ENCODE data around the gene LIPN.
A peak's percentile ranks its signal among the peaks of the same experiment; 100 is the strongest.

Gene LIPN

DNA sequence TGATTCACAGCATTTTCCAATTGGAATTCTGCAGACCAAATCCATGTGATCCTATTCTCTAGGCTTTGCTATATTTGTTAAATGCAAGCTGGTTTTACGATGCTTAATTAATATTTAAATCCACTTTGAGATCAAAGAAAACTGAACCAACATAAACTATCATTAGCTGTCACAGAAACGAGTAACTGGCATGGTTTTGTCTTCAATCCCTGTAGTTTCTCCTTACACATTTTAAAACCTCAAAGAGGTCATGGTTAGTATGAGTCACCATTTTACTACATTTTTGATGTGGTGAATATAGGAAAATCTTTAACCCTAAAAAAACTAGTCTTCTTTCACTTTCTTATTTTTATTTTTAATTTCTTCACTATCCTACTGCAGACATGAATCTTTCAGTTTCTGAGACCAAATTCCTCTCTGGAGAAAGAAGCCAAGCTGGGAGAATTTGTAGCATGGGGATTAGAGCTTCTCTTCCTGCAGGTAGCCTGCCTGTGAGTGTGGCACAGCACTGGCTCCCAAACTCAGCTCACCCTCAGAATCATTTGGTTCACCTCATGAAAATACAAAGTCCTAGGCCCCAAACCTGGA lies 34.0 kb downstream of the LIPN start:
- TF ChIP-seq, protein P1, sequence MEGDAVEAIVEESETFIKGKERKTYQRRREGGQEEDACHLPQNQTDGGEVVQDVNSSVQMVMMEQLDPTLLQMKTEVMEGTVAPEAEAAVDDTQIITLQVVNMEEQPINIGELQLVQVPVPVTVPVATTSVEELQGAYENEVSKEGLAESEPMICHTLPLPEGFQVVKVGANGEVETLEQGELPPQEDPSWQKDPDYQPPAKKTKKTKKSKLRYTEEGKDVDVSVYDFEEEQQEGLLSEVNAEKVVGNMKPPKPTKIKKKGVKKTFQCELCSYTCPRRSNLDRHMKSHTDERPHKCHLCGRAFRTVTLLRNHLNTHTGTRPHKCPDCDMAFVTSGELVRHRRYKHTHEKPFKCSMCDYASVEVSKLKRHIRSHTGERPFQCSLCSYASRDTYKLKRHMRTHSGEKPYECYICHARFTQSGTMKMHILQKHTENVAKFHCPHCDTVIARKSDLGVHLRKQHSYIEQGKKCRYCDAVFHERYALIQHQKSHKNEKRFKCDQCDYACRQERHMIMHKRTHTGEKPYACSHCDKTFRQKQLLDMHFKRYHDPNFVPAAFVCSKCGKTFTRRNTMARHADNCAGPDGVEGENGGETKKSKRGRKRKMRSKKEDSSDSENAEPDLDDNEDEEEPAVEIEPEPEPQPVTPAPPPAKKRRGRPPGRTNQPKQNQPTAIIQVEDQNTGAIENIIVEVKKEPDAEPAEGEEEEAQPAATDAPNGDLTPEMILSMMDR (IDR thresholded peaks at IDR 0.05; ENCODE audit: extremely low read depth, missing control alignments) = no peak
- peak; percentile 39 for DNase-seq (ENCODE audit: low spot score)

DNA sequence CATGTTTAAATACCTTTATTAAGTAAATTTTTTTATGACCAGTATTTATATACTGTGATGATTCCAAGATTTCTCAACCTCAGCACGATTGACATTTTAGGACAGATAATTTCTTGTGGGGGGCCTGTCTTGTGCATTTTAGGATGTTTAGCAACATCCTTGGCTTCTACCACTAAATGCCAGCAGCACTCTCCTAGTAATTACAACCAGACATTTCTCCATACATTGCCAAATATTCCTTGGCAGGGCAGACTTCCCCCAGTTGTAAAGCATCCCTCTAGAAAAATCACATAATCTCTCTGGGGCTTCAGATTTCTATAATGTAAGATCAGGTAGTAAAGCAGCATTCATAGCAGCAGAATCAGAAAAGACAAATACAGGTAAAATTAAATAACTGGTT lies 34.9 kb downstream of the LIPN start:
- DNase-seq (ENCODE audit: low spot score) = no peak
- TF ChIP-seq, protein P1 (IDR thresholded peaks at IDR 0.05; ENCODE audit: extremely low read depth, missing control alignments) = no peak

DNA sequence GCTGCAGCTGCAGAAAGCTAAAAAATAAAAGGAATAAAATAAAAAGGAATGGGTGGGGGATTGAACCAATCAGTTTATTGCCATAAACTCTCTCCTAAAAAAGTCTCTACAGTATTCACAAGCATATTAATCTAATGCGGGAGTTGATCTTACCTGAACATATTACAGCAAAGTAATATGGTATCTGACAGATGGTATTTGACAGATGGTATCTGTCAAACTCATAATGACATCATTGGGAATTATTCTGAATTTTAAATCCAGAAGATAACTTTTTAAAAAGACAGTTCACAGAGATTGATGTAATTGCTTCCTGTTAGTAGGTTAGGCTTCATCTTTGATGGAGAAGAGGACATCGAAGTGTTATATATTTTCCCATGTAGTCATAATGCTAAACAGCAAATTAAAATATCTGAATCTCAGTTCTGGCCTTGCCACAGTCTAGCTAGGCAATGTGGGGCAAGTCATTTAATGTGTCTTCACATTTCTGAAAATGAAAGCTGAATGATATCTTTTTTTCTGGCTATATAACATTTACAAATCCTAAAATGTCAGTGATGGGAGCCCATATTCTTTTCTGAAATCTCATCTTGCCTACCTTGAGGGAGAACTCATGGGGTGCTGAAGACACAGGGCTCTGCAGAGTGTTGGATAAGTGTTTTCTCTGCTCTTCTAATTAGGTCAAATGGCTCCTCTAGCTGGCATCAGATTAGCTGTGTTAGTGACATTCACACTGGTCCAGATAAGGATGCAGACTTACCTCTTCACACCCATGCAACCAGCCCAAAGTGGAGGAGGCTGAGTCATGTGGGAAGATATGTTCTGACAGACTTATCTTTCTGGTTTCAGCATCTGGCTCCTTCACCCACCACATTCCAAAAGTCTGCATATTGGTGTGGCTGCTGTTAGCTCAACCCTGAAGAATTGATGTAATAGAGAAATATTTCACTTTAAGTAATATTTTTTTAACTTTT lies 40.6 kb downstream of the LIPN start:
- TF ChIP-seq, protein P1 (IDR thresholded peaks at IDR 0.05; ENCODE audit: extremely low read depth, missing control alignments) = no peak
- no peak for DNase-seq (ENCODE audit: low spot score)

DNA sequence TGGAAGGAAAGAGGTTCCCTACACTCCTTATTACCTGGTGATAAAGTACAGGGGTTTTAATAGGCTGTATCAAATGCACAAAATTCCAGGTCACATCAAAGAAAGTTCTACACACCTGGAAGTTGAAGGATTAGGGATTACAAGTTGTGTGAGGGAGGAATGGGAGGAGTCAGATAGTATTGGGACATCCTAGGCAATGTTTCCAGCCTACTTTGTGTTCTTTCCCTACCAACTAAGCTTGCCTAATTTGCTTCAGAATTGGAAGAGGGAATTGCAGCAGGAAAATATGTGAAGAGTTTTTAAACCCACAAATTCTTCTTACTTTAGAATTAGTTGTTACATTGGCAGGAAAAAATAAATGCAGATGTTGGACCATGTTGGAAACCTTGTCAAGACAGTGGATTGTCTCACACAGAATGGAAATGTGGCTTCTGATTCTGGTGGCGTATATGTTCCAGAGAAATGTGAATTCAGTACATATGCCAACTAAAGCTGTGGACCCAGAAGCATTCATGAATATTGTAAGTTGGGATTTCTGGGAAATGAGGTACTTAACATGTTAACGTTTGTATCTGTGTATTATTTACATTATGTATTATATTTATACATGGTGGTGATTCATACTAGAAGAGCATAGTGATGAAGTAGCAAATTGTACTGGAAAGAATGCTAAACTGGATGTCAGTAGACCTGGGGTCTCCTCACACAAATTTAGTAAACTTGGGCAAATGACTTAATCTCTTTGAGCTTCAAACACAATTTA lies 42.9 kb downstream of the LIPN start, which contains the start of gene LIPM:
TSS of gene LIPM (plus strand) at position 208 of the 763 bp plus-strand sequence. CDS start at position 375, 167 bp downstream.
- TF ChIP-seq, protein P1 (IDR thresholded peaks at IDR 0.05; ENCODE audit: extremely low read depth, missing control alignments) = no peak
- DNase-seq (ENCODE audit: low spot score) = no peak

DNA sequence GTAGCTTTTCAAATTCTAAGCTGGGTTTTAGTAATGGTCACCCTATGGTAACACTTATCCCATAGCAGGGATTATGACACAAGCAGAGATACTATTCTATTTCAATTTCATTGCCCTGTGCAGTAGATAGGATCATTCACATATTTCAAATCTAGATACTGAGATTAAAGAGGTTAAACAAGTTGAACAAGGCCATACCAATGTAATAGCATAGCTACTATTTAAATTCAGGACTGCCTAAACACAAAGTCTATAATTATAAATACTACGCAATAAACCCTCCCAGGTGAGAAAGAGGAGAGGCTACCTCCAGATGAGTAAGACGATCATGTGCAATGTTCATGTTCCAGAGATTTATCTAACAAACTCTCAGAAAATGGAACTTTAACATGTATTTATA lies 43.8 kb downstream of the LIPN start:
- TF ChIP-seq, protein P1 (IDR thresholded peaks at IDR 0.05; ENCODE audit: extremely low read depth, missing control alignments) = no peak
- DNase-seq (ENCODE audit: low spot score) = no peak

DNA sequence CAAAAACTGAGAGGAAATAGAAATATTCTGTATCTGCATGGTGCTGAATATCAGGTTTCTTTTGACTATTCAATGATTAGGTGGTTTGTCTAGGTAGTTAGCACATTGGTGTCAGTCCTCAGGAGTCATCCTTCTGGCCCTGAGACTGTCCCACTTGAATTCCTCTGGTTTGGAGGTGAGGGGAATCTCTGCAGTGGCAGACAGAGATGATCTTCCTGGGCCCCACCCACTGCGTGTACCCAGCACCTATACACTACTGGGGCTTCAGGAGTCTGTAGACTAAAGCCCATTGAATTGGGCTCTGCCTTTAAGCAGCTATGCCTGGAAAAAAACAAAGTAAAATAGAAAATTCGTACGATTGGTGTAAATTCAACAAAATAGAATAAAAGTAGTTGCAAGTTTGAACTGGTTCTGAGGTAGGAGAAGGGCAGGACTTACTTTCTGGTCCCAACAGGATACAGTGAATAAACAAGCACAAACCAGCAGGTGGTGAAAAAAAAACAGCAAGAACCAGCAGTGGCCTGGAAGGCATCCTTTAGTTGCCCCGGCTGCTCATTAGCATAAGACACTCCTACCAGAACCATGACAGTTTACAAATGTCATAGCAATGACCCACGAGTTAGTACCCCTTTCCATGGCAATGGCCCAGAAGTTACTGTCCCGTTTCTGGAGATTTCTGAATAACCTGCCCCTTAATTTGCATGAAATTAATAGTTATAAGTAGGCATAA lies 44.4 kb downstream of the LIPN start:
- DNase-seq (ENCODE audit: low spot score) = no peak
- TF ChIP-seq, protein P1 (IDR thresholded peaks at IDR 0.05; ENCODE audit: extremely low read depth, missing control alignments) = no peak

All from GM20000 (cell line).